ENCODE results near the gene C14orf119. TPM values are rescaled to one million over a fixed set of nuclear protein-coding genes. Genes with fewer than 3 reads are reported as not detected.

C14orf119 gene
- total RNA-seq, 1 experiment from 2014 or later, result 39.6 TPM

- no TSS peak for BruUV-seq (replicated peaks)
- no peak for DNase-seq (ENCODE audit: low read depth, low spot score)
These were observed 47.5 kb downstream of the C14orf119 start for GRCh38 chr14:23142826-23143225.

GRCh38 chr14:23143911-23144310 is 48.6 kb downstream of the C14orf119 start:
- ChIA-PET POLR2A (interaction anchor here (0.6 kb wide), 1 partner anchor 18 kb away, joined by 8 read pairs; no protein-coding TSS in a partner anchor), CTCF (no interaction called here)
- Histone ChIP-seq H3K4me1 (ENCODE audit: control insufficient read depth, insufficient read depth, low read length) (no peaks in the 10 kb centered on the region), H3K4me3 (ENCODE audit: low read depth in 2 of 2, low read length in 2 of 2) (no peak overlapping the region), H3K27me3 (ENCODE audit: control insufficient read depth, insufficient read depth, low read length) (no peaks in the 10 kb centered on the region; the same call in 1 of the 2 replicates), H3K36me3 (ENCODE audit: control insufficient read depth, insufficient read depth, low read length) (no peaks in the 10 kb centered on the region), H3K27ac (ENCODE audit: low read length) (no peak overlapping the region), H3K9me3 (ENCODE audit: control insufficient read depth, insufficient read depth, low read depth, low read length) (no peaks in the 10 kb centered on the region)
- no peak for ATAC-seq
- DNase-seq (ENCODE audit: low read depth, low spot score), result no peak
- TF ChIP-seq TCF7L2 (IDR thresholded peaks at IDR 0.05; ENCODE audit: low read depth, low read length) (no peak), SIN3A (IDR thresholded peaks at IDR 0.05; ENCODE audit: borderline replicate concordance, insufficient read depth, low read depth, low read length) (no peak), REST (IDR thresholded peaks at IDR 0.05; ENCODE audit: insufficient read depth in 1 of 2, low read depth in 2 of 2, low read length in 1 of 2) (no peak), CTCF (IDR thresholded peaks at IDR 0.05) (no peak), POLR2AphosphoS5 (IDR thresholded peaks at IDR 0.05; ENCODE audit: low read depth, low read length) (no peak)
- intact Hi-C loops (cut with micrococcal nuclease; ENCODE audit: unreplicated experiment), result no loop called here
- BruUV-seq (replicated peaks), result no TSS peak
- in situ Hi-C loops (cut with HindIII; ENCODE audit: low pct_unique_long_range_greater_than_20kb, low sequenced_read_pairs), result no loop called here

More at GRCh38 chr14:23142826-23143225, 47.5 kb downstream of the C14orf119 start:
- Histone ChIP-seq H3K9me3 (ENCODE audit: control insufficient read depth, insufficient read depth, low read depth, low read length) (no peaks in the 10 kb centered on the region), H3K4me1 (ENCODE audit: control insufficient read depth, insufficient read depth, low read length) (no peaks in the 10 kb centered on the region), H3K27ac (ENCODE audit: low read length) (no peak overlapping the region), H3K36me3 (ENCODE audit: control insufficient read depth, insufficient read depth, low read length) (no peaks in the 10 kb centered on the region), H3K4me3 (ENCODE audit: low read depth in 2 of 2, low read length in 2 of 2) (no peak overlapping the region), H3K27me3 (ENCODE audit: control insufficient read depth, insufficient read depth, low read length) (no peaks in the 10 kb centered on the region; the same call in 1 of the 2 replicates)
- no peak for TF ChIP-seq CTCF (IDR thresholded peaks at IDR 0.05)
- no peak for TF ChIP-seq POLR2AphosphoS5 (IDR thresholded peaks at IDR 0.05; ENCODE audit: low read depth, low read length)
- no peak for TF ChIP-seq SIN3A (IDR thresholded peaks at IDR 0.05; ENCODE audit: borderline replicate concordance, insufficient read depth, low read depth, low read length)
- TF ChIP-seq TCF7L2 (IDR thresholded peaks at IDR 0.05; ENCODE audit: low read depth, low read length), result no peak
- no peak for TF ChIP-seq REST (IDR thresholded peaks at IDR 0.05; ENCODE audit: insufficient read depth in 1 of 2, low read depth in 2 of 2, low read length in 1 of 2)
- ChIA-PET POLR2A (interaction anchor here (0.6 kb wide), 1 partner anchor 9 kb away, joined by 7 read pairs; no protein-coding TSS in a partner anchor), CTCF (no interaction called here)
- in situ Hi-C loops (cut with HindIII; ENCODE audit: low pct_unique_long_range_greater_than_20kb, low sequenced_read_pairs) (no loop called here), intact Hi-C loops (cut with micrococcal nuclease; ENCODE audit: unreplicated experiment) (no loop called here)
- ATAC-seq, result no peak

Measured in Panc1 (cell line).